AML-193 (cell line): ENCODE measurements around the gene WDFY2.

Experiments
- DNase-seq, 2 experiments: peaks; one replicate each; lab custom pipeline; 2025; lab: John Stamatoyannopoulos, UW

The WDFY2 gene

DNA sequence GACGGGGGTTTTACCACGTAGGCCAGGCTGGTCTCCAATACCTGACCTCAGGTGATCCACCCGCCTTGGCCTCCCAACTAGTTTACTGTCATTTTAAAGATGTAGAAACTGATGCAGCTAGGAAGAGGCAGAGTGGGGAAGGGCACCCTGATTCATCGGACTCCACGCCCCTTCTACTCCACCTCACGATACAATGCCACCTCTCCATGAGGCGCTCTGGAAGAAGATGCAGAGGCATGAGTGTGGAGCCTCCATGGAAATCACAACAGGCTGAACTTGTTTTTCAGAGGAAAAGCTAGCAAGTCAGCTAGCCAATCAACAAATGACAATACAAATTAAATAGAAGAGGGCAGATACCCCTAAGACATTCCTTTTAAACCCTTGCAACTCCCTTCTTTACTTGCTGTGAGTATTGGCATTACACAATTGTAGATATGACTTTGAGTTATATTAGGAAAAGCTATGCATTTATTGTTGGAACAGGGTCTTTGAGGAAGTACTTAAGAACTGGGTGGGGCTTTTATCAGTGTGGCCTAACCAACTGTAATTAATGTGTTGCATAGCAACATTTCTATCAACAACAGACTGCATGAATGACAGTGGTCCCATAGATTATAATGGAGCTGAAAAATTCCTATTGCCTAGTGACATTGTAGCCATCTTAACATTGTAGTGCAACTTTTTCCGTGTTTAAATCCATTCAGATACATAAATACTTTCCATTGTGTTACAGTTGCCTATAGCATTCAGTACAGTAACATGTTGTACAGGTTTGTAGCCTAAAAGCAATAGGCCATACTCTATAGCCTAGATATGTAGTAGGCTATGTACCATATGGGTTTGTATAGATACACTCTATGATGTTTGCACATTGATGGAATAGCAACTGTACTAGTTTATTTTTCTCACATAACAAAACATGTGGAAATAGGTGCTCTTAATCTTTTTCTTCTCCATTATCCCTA lies 17.6 kb downstream of the WDFY2 start:
- no peak for DNase-seq

DNA sequence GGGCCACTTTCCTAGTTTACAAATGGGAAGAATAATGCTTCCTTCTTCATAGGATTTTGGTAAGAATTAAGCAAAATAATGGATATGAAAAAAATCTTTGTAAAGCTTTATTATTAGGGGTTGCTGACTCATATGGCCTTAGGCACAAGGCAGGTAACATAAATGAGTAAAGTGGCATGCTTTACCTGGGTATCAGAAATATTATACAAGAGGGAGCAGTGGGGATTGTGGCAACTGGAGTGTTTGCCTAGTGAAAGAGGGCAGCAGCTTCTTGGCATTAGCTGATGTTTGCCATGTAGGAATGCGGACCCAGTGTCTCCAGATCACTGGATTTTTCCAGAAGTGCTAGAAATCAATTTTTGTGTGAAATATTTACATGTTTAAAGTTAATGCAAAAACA lies 19.5 kb downstream of the WDFY2 start:
- no peak for DNase-seq

DNA sequence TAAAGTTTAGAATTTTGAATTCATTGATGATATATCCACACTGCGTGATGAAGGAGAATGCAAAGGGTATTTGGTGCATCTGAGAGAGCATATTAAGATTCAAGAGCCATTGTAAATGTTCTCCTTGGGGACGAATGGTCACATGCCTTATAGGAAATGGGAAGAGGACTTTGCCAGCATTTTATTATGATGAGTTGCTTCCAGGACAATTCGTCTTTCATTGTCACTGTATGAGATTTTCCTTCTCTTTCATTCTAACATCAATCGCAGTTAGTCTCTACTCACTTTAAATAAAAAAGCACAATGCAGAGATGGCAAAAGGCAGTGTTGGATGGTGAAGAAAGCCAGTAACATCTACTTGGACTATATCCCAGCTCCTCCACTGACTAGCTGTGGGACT lies 21.4 kb downstream of the WDFY2 start:
- no peak for DNase-seq

DNA sequence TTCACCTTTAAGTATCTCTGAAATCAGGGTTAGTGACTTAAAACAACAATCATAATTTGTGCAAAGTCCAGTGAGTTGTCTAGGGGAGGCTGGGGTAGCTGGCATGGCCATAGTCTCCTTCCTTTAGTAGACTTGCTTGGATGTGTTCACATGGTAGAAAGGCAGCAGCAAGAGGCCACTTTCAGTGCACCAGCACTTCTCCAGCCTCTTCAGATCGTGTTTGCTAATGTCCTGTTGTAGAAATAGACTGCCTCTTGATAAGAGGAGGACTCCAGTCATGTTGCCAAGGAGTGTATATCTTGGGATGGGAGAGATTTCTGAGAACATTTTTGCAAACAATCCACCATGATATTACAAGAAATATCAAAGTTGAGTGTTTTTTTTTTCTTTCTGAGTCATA lies 22.9 kb downstream of the WDFY2 start:
- no peak for DNase-seq

DNA sequence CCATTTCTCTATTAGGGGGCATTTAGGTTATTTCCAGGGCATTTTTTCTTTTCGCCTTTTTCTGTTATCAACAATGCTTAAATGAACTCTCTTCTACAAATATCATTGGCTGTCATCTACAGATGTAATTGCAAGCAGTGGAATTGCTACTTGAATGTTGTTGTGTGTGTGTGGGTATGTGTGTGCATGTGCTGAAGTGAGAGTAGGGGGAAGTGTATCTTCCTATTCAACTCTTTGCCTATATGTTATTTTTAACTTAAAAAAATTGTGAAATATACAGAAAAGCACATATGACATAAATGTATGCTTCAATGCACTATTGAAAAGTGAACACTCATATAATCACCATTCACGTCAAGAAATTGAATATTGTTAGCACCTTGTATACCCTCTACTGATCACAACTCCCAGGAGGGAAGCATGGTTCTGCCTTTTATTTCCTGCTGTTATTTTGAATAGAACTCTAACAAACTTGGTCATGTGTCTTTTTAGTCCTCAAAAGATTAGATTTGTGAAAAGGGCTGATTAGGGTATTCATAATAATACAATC lies 24.7 kb downstream of the WDFY2 start:
- DNase-seq, result no peak

DNA sequence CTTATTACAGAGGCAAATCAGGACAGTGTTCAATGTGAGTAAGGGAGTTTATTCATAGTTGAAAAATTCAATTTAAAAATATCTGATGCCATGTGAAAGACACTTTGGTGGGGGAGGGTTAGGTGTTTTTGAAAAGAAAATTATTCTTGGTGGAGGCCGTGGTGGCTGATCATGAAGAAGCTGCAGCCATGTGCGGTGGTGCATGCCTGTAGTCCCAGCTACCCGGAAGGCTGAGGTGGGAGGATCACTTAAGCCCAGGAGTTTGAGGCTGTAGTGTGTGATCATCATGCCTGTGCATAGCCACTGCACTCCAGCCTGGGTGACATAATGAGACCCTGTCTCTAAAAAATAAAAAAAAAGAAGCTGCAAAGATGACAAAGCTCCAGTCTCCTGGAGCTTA lies 28.6 kb downstream of the WDFY2 start:
- DNase-seq, result no peak

DNA sequence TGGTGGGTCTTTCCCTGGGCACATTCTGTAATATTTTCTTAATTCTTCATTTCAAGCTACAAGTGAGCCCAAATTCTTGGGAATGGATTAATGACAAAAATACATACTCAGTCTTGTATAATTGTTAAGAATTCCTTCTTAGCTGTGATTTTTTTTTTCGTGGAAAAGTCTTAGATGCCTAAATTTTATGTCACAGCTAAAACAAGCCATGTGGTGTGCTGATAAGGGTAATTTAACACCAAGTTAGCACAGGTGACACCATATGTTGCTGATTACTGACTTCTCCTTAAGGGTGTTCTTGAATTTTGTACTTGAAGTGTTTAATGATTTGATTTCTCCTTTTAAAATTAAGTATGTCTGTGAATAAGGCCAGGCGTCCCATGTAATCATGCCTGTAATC lies 29.3 kb downstream of the WDFY2 start:
- DNase-seq, result no peak

DNA sequence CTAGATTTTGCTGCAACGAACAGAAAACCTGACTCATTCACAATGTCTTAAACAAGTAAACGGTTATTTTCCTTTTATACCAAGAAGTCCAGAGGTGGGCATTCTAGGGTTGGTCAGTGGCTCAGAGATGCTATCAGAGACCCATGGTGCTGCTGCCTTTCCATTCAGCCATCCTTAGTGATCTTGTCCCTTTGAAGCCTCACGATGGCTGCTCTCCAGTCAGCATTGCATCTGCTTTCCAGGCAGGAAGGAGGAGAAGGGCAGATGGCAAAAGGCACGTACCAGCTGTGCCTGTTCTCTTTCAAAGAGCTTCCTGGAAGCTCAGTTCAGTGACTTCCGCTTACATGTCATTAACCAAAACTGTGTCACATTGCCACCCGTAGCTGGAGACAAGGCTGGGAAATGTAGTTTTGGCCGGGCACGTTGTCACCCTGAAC lies 30.1 kb downstream of the WDFY2 start:
- DNase-seq, result peak; percentile 86 to 93

DNA sequence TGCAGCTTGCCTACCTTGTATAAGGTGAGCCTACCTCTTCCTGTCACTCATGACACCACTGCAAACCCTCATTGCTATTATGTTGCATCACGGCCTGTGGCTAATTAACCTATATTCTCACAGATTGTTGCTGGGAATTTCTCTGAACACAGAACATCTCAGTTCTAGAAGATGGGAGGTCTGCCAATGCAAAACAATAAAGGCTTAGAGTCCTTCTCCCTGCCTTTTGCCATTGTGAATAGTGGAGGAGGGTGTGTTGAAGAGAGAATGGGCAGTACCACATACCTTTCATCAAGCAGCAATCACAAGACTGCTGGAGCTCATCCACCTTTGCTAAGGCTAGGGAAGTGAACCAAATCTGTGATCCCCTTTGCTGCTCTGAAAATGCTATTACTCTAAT lies 34.4 kb downstream of the WDFY2 start:
- DNase-seq, result no peak

DNA sequence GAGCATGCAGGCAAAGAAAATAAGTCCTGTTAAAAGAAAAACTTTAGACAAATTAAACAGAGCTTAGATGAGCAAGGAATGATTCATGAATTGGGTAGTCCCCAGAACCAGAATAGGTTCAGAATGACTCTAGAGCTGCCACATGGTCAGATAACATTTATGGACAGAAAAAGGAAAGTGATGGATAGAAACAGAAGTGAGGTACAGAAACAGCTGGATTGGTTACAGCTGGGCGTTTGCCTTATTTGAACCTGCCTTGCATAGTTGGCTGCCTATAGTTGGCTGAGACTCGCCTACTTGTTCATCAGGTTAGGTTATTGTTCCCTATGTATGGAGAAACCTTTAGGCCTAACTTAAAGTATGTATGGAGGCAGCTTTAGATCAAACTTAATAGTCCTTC lies 35.4 kb downstream of the WDFY2 start:
- DNase-seq, result no peak

DNA sequence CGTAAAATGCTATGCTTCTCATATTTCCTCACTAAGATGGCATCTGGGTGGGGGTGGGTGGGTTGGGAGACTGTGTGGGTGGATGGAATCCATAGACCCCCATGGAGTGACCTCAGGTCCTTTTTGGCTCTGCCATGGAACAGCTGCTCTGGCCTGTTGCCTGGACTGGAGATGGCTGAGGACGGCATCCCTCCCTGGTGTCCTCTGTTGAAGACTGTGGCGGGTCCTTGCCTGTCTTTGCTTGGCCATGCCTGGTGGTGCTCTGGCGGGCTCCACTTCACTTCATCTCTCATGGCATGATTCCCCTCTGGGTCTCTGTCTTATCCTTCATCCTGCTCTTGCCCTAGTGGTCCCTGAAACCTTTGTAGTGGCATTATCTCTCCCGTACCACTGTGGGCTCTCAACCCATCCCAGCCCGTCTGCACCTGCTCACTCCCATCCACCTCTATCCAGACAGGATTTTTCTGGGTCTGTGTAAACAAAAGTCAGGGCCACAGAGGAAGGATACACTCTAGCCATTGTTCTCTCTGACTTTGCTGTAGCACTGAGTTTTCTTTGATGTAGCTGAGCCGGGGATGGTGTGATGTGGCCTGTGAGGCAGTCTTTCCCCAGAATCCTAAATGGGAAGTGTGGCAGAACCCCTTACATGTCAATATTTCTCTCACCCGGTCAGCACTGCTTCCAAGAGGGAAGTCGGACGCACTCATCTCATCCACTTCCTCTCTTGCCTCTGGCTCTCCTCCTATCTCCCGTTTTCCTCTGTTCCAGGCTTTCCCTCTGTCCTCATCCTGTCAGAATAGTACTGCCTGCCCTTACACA lies 36.1 kb downstream of the WDFY2 start:
- DNase-seq, result no peak

DNA sequence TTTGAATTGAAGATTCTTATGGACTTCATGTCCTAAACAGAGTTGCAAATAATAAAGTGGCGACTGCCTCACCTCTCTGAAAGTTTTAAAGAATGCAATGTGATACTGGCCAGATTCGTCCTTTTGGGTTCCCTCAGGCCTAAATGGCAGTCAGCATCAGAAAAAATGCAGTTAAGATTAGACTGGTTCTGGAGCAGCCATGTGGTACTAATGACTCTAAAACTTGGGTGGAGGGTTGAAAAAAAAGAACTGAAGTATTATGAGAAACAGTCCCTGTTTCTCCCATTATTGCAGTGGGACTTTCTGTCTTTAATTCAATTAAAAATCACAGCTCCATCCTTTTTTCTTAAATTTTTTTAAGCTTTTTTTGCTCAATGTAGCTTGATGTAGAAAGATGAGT lies 37.3 kb downstream of the WDFY2 start:
- DNase-seq, result no peak

DNA sequence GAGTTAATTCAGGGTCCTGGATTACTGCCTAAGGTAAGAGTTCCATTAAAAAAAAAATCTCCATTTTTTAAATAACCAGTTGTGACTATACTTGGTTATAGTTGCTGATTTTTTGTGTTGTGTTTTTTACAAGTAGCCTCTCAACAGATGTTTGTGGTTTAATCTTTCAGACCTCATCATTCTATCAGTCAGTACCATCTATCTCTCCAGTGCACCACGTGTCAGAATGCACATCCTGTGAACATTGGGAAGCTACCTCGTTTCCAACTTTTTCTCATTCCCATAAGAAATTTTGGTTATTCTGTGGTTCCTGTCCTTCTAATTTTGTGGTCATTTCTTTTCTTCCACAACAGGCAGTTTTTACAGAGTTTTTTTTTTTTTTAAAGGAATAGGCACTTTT lies 39.2 kb downstream of the WDFY2 start:
- DNase-seq, result no peak

DNA sequence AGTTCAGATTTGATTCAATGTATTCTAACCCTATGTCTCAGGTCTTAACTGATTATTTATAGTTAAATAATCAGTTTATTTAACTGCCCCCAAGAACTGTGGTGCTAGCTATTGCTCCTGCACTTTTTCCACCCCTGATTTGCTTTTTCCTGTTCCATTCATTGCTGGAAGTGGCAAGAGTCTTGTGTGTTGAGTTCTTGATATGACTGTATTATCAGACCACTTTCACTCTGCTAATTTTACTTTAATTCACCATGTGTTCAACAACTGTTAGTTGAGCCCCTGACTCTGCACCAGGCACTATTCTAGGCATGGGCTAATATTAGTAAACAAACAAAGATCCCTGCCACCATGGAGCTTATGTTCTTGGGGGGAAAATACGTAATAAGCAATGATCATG lies 39.9 kb downstream of the WDFY2 start:
- DNase-seq, result no peak

DNA sequence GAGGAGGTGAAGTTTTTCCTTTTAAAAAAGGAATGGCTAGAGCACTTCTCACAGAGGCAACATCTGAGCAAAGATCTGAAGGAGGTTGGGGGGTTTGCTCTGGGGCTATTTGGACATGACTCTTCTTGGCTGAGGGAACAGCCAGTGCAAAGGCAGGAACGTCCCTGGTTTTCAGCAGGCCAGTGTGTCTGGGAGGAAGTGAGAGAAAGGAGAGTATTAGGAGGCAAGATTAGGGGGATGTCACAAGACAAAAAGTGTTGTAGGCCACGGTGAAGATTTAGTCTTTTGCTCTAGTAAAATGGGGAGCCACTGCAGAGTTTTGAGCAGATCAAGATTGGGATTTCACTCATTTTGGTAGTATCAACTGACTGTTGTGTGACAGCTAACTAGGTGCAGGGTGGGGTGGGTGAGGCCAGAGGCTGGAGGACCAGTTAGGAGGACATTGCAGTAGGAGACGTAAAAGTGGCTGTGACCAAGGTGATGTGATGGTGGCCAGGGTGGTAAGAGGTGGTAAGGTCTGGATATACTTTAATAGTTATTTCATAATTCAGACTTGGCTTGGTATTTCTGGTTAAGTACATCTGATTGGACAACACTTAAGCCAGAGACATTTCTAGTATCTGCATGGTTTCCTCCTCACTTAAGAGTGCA lies 40.6 kb downstream of the WDFY2 start:
- no peak for DNase-seq

DNA sequence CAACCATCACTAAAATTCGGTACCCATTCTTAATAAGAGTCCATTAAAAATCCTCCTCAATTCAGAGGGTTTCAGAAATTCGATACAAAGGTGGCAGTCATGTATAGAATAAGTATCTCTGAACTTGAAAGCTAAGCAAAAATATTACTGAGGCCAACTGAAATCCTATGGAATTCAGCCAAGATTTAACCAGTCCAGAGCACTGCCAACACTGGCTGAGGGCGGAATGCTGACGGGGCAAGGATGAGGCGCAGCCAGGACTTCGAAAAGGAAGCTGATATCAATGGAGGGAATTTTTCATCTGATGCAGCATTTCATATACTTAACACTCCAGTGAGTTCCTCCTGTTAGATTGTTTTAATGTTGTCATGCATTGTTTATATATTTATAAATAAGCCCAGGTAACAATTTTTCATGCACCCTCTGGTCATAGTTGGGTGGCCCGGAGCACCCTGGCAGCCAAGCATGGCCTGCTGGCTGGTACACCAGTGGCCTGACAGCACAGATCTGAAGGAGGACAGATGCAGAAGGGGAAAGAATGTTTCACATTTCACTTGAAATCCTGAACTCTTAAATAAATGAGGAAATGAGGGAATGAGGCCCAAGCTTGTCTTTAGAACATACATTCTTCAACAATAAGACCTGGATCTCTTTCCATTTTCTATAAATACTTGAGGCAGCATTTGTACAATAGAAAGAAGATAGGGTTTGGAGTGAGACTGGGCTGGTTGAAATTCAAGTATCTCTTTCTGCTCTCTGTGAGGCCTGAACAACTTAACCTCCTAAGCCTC lies 41.5 kb downstream of the WDFY2 start:
- no peak for DNase-seq

DNA sequence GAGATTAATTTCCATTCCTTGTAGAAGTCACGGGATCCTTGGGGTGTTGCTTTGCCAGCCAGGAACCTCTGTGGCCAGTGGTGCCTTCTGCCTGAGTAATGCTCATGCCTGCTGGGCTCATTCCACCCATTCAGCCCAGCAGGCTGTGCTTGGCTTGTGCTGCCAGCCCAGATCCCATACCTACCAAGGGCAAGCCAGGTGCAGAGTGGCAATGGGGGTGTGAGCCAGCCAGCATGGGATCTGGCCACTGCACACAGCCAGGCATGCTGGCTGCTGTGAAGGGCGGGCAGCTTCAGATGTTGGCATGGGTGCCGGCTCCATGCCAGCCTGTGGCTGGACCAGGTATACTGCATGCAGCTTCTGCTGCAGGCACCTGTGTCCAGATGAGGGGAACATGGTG lies 42.5 kb downstream of the WDFY2 start:
- no peak for DNase-seq

DNA sequence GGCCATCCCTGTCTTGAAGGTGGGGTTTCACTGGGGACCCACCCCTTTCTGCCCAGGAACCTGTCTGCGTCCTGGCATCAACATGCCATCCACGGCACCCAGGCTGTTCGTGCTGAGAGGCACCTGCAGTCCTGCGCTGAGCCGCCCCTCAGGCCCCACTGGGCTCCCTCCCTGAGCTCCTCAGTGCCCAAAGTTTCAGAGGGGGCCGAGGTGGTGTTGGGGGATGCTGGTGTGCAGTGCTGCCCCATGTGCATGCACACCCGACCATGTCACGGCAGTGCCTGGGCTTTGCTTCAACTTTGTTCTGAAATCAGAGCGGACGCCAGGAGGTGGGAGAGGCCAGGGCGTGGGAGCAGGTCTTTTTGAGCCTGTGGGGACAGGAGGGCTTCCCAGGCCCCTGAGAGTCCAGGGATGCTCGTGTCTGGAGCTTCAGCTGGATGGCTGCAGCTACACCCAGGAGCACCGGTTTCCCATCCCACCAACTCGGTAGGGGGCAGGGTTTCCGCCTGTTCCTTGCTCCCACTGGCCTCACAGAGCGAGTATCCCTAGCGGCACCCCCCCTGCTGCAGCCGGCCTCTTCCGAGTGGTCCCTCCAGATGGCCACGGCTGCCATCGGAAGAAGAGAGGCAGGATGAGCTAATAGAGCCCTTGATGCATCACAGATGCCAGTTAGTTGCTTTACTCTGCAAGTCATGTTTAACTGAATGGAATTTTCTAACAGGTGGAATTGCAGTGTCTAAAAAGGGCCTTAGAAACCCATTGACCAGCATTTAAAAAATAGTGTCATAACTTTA lies 44.0 kb downstream of the WDFY2 start:
- DNase-seq, result no peak

DNA sequence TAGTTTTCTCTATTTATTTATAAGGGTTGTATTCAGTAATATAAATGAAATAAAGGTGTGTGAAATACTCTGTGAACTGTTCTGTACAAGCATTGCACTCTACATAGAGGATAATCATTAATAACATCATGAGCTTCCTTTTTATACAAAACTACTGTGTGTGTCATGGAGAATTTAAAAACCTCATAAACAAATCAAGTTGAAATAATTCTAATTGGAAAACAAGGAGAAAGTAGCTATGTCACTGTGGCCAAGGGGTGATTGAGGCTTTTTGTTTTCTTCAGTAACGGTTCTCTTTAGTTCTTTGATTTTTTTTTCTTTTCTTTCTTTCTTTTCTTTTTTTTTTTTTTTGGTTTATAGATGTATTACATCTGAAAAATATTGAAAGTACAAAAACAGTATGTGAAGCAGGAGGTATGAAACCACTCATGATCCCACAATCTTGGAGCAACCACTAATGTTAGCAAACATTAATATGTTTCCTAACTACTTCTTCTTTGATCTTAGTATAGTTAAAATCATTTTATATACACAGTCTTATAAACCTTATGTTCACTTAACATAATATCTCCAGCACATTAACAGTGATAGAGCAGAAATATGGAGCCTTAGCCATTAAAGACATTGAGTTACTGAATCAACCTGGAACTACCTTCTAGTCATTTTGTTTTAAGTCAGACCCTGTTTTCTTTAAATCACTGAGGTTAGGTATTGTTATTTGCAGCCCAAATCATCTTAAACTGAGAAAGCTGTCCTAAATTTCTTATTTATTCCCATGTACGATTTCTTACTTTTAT lies 45.4 kb downstream of the WDFY2 start:
- DNase-seq, result no peak

DNA sequence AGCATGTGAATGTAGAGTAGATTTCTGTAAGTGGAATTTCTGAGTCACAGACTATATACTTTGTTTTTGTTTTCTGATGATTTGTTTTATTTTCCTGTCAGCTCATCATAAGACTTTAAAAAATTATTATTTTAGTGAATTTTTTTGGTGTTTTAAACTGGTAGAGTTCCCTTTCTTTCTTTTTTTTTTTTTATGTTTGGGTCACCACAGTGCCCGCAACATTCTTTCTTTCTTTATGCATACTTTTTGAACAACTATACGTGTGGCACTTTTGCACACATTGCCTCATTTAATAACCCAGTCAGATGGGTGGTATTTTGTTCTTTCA lies 46.0 kb downstream of the WDFY2 start:
- no peak for DNase-seq
